Measurements from ENCODE around the gene KCNJ4. TPM values are rescaled to one million over a fixed set of nuclear protein-coding genes. Genes with fewer than 3 reads are reported as not detected.
A peak's percentile ranks its signal among the peaks of the same experiment; 100 is the strongest.
"Not testable (repeated sequence)": the region's sequence is repeated elsewhere in the genome, so short reads cannot be mapped to it uniquely, and the experiment has no call there.

KCNJ4 gene
- total RNA-seq, 1 experiment from 2014 or later, result 0.92 TPM

DNA sequence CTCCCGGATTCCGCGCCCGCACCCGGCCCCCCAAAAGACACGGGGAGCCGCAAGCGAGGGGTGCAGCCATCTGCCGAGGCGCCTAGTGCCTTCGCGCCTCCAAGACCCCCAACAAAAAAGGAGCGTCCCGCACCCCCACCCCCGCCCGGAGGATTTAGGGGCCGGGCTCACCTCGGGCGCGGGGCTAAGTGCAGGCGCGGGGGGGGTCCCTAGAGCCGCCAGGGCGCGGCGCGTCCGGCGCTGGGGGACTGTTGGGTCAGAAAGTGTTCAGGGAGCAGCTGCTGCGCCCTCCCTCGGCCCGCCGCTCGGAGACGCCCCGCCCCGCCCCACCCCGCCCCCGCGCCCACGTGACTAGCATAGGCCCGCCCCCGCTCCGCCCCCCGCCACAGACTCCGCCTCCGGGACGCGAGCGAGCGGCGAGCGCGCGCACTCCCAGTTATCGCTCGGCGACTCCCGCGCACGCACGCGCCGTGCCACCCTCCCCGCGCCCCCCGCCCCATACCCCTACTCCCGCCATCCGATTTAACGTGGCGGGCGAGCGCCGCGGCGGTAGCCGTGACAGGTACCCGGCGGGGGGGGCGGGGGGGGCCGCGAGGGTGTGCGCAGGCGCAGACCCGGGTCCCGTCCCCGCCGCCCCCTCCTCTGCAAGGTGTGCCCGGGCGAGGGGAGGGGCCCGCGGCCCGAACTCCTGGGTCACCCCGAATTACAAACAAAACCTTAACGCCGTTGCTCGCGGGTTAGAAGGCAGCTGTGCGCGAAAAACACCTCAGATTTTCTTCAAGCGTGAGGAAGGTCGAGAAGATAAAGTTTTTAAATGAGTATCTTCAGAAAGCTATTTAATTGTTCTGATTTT is 56.2 kb downstream of the KCNJ4 start:
- H3K9me3 Mint-ChIP-seq, result no peaks in the 10 kb centered on the region
- Histone ChIP-seq H3T11ph (ENCODE audit: low read length) (no peak overlapping the region), H4K8ac (replicated peaks; ENCODE audit: insufficient read length, low read depth, low read length) (no peak overlapping the region), H2BK120ac (ENCODE audit: low read depth, low read length, poor library complexity, severe bottlenecking) (peak overlapping the region; percentile 36), H3K56ac (ENCODE audit: insufficient read length, low read depth, low read length) (no peak overlapping the region), H3K4ac (ENCODE audit: low read depth, low read length) (no peak overlapping the region; the same call in 1 of the 2 replicates), H3K9me3 (ENCODE audit: control insufficient read depth, low read depth, low read length) (no peaks in the 10 kb centered on the region), H3K23ac (ENCODE audit: insufficient read length, low read depth, low read length) (no peak overlapping the region), H3K9ac (ENCODE audit: extremely low read depth, insufficient read length, low read length) (peak overlapping the region; percentile 58), H2AFZ (ENCODE audit: low read length) (no peak overlapping the region), H3K27me3 (ENCODE audit: insufficient read depth, low read length) (no peaks in the 10 kb centered on the region), H3K79me1 (ENCODE audit: insufficient read depth, low read depth, low read length, poor library complexity, severe bottlenecking) (no peaks in the 10 kb centered on the region), H3K18ac (ENCODE audit: insufficient read length, low read depth, low read length) (no peak overlapping the region), H2AK5ac (ENCODE audit: insufficient read length, low read length) (no peak overlapping the region), H3K4me1 (ENCODE audit: insufficient read depth, low read length) (peaks cover 3% of the 10 kb centered on the region; the same call in 1 of the 2 replicates), H2BK12ac (ENCODE audit: insufficient read length, low read depth, low read length) (no peak overlapping the region), H3K14ac (ENCODE audit: insufficient read depth, low read length) (no peak overlapping the region), H4K20me1 (ENCODE audit: control insufficient read depth, insufficient read depth, insufficient read length) (no peaks in the 10 kb centered on the region), H2BK20ac (ENCODE audit: low read depth, low read length, poor library complexity, severe bottlenecking) (no peak overlapping the region), H2BK5ac (ENCODE audit: insufficient read length, low read length) (no peak overlapping the region), H2BK15ac (ENCODE audit: low read depth, low read length) (no peak overlapping the region), H4K91ac (ENCODE audit: insufficient read length, low read depth, low read length) (no peak overlapping the region), H3K4me2 (ENCODE audit: insufficient read depth, insufficient read length, low read length) (peak overlapping the region; percentile 53), H4K5ac (ENCODE audit: insufficient read length, low read depth, low read length) (no peak overlapping the region), H3K79me2 (ENCODE audit: insufficient read depth, low read length) (peaks cover 2% of the 10 kb centered on the region; the same call in 1 of the 2 replicates), H3K27ac (ENCODE audit: insufficient read length, low read depth, low read length) (no peak overlapping the region), H3K23me2 (ENCODE audit: insufficient read length, low read depth, low read length, poor library complexity, severe bottlenecking) (peaks cover 4% of the 10 kb centered on the region)
- peak; percentile 92 for DNase-seq
- peak overlapping the region; percentile 74 to 87 for H3K4me3 Mint-ChIP-seq
- H3K27me3 Mint-ChIP-seq (ENCODE audit: low read depth), result no peaks in the 10 kb centered on the region; the same call in 1 of the 2 replicates
- TF ChIP-seq, protein P1, sequence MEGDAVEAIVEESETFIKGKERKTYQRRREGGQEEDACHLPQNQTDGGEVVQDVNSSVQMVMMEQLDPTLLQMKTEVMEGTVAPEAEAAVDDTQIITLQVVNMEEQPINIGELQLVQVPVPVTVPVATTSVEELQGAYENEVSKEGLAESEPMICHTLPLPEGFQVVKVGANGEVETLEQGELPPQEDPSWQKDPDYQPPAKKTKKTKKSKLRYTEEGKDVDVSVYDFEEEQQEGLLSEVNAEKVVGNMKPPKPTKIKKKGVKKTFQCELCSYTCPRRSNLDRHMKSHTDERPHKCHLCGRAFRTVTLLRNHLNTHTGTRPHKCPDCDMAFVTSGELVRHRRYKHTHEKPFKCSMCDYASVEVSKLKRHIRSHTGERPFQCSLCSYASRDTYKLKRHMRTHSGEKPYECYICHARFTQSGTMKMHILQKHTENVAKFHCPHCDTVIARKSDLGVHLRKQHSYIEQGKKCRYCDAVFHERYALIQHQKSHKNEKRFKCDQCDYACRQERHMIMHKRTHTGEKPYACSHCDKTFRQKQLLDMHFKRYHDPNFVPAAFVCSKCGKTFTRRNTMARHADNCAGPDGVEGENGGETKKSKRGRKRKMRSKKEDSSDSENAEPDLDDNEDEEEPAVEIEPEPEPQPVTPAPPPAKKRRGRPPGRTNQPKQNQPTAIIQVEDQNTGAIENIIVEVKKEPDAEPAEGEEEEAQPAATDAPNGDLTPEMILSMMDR (conservative IDR thresholded peaks at IDR 0.05), result no peak
- H3K36me3 Mint-ChIP-seq (ENCODE audit: insufficient read depth in 1 of 3, low read depth in 3 of 3), result no peaks in the 10 kb centered on the region
- H3K27ac Mint-ChIP-seq, result peak overlapping the region; percentile 73 to 83 (median 81); a peak in 4 of 7 replicates
- no CpG with 5 or more reads among the region's 102 CpGs for WGBS (ENCODE audit: extremely low coverage, insufficient read length, low lambda C conversion rate)
- H3K4me1 Mint-ChIP-seq, result peaks cover 60 to 69% of the 10 kb centered on the region in 2 experiments

DNA sequence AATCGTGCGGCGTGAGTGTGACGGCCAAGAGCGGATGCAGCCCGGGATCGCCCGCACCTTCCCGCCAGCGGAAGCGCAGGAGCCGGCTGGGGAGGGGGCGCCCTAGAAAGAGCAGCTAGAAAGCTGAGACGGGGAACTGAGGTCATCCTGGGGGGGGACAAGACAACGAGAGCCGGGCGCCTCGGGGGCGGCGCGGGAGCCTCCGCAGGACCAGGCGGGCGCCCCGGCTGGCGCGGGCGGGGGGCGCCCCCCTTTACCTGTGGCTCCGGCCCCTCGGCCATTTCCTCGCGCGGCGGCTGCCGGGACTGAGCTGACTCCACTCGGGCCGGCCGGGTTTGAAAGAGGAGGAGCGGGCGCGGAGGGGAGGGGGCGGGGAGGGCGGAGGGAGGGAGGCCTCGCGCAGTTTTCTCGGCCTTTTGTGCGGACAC is 56.8 kb downstream of the KCNJ4 start:
- H4K5ac ChIP-seq (ENCODE audit: insufficient read length, low read depth, low read length); H2BK5ac ChIP-seq (ENCODE audit: insufficient read length, low read length); H3K36me3 Mint-ChIP-seq (ENCODE audit: insufficient read depth in 1 of 3, low read depth in 3 of 3); H4K20me1 ChIP-seq (ENCODE audit: control insufficient read depth, insufficient read depth, insufficient read length); H3K27me3 Mint-ChIP-seq (ENCODE audit: low read depth); H2AFZ ChIP-seq (ENCODE audit: low read length); H3K23me2 ChIP-seq (ENCODE audit: insufficient read length, low read depth, low read length, poor library complexity, severe bottlenecking); H3K9ac ChIP-seq (ENCODE audit: extremely low read depth, insufficient read length, low read length); H4K8ac ChIP-seq (replicated peaks; ENCODE audit: insufficient read length, low read depth, low read length); H2BK15ac ChIP-seq (ENCODE audit: low read depth, low read length); H3K79me2 ChIP-seq (ENCODE audit: insufficient read depth, low read length); H3K4ac ChIP-seq (ENCODE audit: low read depth, low read length); H2BK12ac ChIP-seq (ENCODE audit: insufficient read length, low read depth, low read length); H3K56ac ChIP-seq (ENCODE audit: insufficient read length, low read depth, low read length); H3K4me2 ChIP-seq (ENCODE audit: insufficient read depth, insufficient read length, low read length); H3K9me3 Mint-ChIP-seq; H3K4me1 ChIP-seq (ENCODE audit: insufficient read depth, low read length); H3K79me1 ChIP-seq (ENCODE audit: insufficient read depth, low read depth, low read length, poor library complexity, severe bottlenecking); H3T11ph ChIP-seq (ENCODE audit: low read length); H3K23ac ChIP-seq (ENCODE audit: insufficient read length, low read depth, low read length); H4K91ac ChIP-seq (ENCODE audit: insufficient read length, low read depth, low read length); H2BK20ac ChIP-seq (ENCODE audit: low read depth, low read length, poor library complexity, severe bottlenecking); H3K9me3 ChIP-seq (ENCODE audit: control insufficient read depth, low read depth, low read length); H2AK5ac ChIP-seq (ENCODE audit: insufficient read length, low read length); H3K18ac ChIP-seq (ENCODE audit: insufficient read length, low read depth, low read length); H3K27ac ChIP-seq (ENCODE audit: insufficient read length, low read depth, low read length); H3K27me3 ChIP-seq (ENCODE audit: insufficient read depth, low read length): not testable (repeated sequence)
- Mint-ChIP-seq H3K4me1 (peaks cover 65 to 70% of the 10 kb centered on the region in 2 experiments), H3K27ac (peak overlapping the region in 1 of 3 experiments; percentile 81; a peak in 2 of 7 replicates), H3K4me3 (peak overlapping the region; percentile 74 to 87)
- H2BK120ac ChIP-seq (ENCODE audit: low read depth, low read length, poor library complexity, severe bottlenecking), result peak overlapping the region; percentile 36
- H3K14ac ChIP-seq (ENCODE audit: insufficient read depth, low read length), result peak overlapping the region; percentile 36; the same call in 1 of the 2 replicates
- WGBS (ENCODE audit: extremely low coverage, insufficient read length, low lambda C conversion rate), result no CpG with 5 or more reads among the region's 48 CpGs
- peak; percentile 67 for DNase-seq

All from H9 (cell line).